GM12878 (cell line): ENCODE data around the gene SNAI1. TPM values are rescaled to one million over a fixed set of nuclear protein-coding genes. Genes with fewer than 3 reads are reported as not detected.

Experiments used
- ATAC-seq: fragments of 200-7000 bp; cut with Tn5 transposase; 3 replicates; pipeline ENCODE4 v1.9.1; 2020; ENCODE audit warnings: mild to moderate bottlenecking, moderate library complexity
- BruUV-seq: library from RNA; stranded (reverse); fragments of 400-500 nt; replicated peaks from 2 replicates; lab custom pipeline; 2021; lab: Mats Ljungman, UMichigan
- CTCF ChIA-PET: fragments of 300-600 bp; sonication (Branson Sonifier 250); formaldehyde crosslinking; extraction: SDS; loops from one replicate; lab custom pipeline; 2021; ENCODE audit warnings: inconsistent platforms; lab: Yijun Ruan, JAX
- POLR2A ChIA-PET: fragments of 350-600 bp; formaldehyde crosslinking; extraction: SDS; loops from one replicate; lab custom pipeline; 2021; ENCODE audit warnings: inconsistent platforms; lab: Charles Lee
- RAD21 ChIA-PET: fragments of 300-600 bp; sonication (Branson Sonifier 250); formaldehyde crosslinking; loops from one replicate; lab custom pipeline; 2023; ENCODE audit warnings: antibody characterized with exemption; ENCODE audit not compliant: unreplicated experiment; lab: Charles Lee
- SMC1A ChIA-PET: fragments of 300-600 bp; sonication (Branson Sonifier 250); formaldehyde crosslinking; loops from one replicate; lab custom pipeline; 2023; ENCODE audit not compliant: unreplicated experiment, uncharacterized antibody; lab: Charles Lee
- DNase-seq: peaks from one replicate; pipeline ENCODE4 v3.0.0-alpha.2; 2011; ENCODE audit warnings: low read depth, low spot score
- FAIRE-seq: peaks from 3 replicates; lab custom pipeline; 2011; peaks lifted over from hg19 to GRCh38; lab: Jason Lieb, UNC
- H2AFZ ChIP-seq: 2 replicates; pipeline ENCODE4 v1.6.0; 2011; ENCODE audit warnings: low read depth, low read length, control low read depth; ENCODE audit not compliant: control insufficient read depth
- H3K27ac ChIP-seq: 2 replicates; pipeline ENCODE4 v1.5.1; 2011; ENCODE audit warnings: control low read depth; ENCODE audit not compliant: control insufficient read depth, insufficient read depth
- H3K27me3 ChIP-seq, 2 experiments: replicated peaks in 1 of 2; 2 replicates each; pipeline versions ENCODE4 v1.6.0 to v1.6.1; 2011; ENCODE audit warnings: low read length in 1 of 2; ENCODE audit not compliant: control insufficient read depth in 2 of 2, insufficient read depth in 2 of 2
- H3K36me3 ChIP-seq, 2 experiments: 2 replicates each; pipeline ENCODE4 v1.5.1; 2011; ENCODE audit warnings: low read length in 1 of 2; ENCODE audit not compliant: control insufficient read depth in 2 of 2, insufficient read depth in 2 of 2
- H3K4me1 ChIP-seq: 2 replicates; pipeline ENCODE4 v1.6.1; 2011; ENCODE audit warnings: mild to moderate bottlenecking, low read length, moderate library complexity, mixed read lengths; ENCODE audit not compliant: control insufficient read depth, insufficient read depth
- H3K4me2 ChIP-seq: 2 replicates; pipeline ENCODE4 v1.6.0; 2011; ENCODE audit warnings: control low read depth; ENCODE audit not compliant: control insufficient read depth, insufficient read depth
- H3K4me3 ChIP-seq: fragments of 200-600 bp; sonication (generic); 2 replicates; pipeline ENCODE4 v1.5.1; 2016
- H3K79me2 ChIP-seq: 2 replicates; pipeline ENCODE4 v1.6.0; 2011; ENCODE audit warnings: low read length; ENCODE audit not compliant: control insufficient read depth, insufficient read depth
- H3K9ac ChIP-seq: 2 replicates; pipeline ENCODE4 v1.8.0; 2011; ENCODE audit warnings: low read length, control low read depth, mixed read lengths; ENCODE audit not compliant: control insufficient read depth, insufficient read depth
- H3K9me3 ChIP-seq: replicated peaks from 3 replicates; pipeline ENCODE4 v1.5.1; 2011; ENCODE audit warnings: mild to moderate bottlenecking, low read length; ENCODE audit not compliant: control insufficient read depth, insufficient read depth
- H4K20me1 ChIP-seq: 2 replicates; pipeline ENCODE4 v1.6.0; 2011; ENCODE audit not compliant: control insufficient read depth, insufficient read depth
- ATF2 ChIP-seq: IDR thresholded peaks from 2 replicates; pipeline ENCODE4 v1.6.1; 2012; ENCODE audit warnings: low read length, inconsistent platforms
- CHD1 ChIP-seq: IDR thresholded peaks from 2 replicates; pipeline ENCODE4 v1.6.1; 2012; ENCODE audit warnings: low read depth, low read length, improper control_type of control experiment
- E2F8 ChIP-seq: fragments of 450-650 bp; IDR thresholded peaks from 2 replicates; pipeline ENCODE4 v1.6.1; 2018; ENCODE audit warnings: mild to moderate bottlenecking, low read depth, moderate library complexity; ENCODE audit not compliant: partially characterized antibody
- HDGF ChIP-seq: fragments of 450-650 bp; IDR thresholded peaks from 2 replicates; pipeline ENCODE4 v1.6.1; 2016; ENCODE audit warnings: antibody characterized with exemption
- MLLT1 ChIP-seq: fragments of 450-650 bp; IDR thresholded peaks from 2 replicates; pipeline ENCODE4 v1.6.1; 2016; ENCODE audit warnings: mild to moderate bottlenecking
- NBN ChIP-seq: fragments of 450-650 bp; IDR thresholded peaks from 2 replicates; pipeline ENCODE4 v1.6.1; 2016
- PAX5 ChIP-seq: IDR thresholded peaks from 2 replicates; pipeline ENCODE4 v1.6.1; 2011; ENCODE audit warnings: low read depth, low read length, borderline replicate concordance
- PRDM15 ChIP-seq: fragments of 450-650 bp; formaldehyde crosslinking; IDR thresholded peaks from 2 replicates; pipeline ENCODE4 v1.4.0; 2020; ENCODE audit warnings: mild to moderate bottlenecking, moderate library complexity
- SMAD1 ChIP-seq: fragments of 450-650 bp; IDR thresholded peaks from 2 replicates; pipeline ENCODE4 v1.6.1; 2018; ENCODE audit warnings: mild to moderate bottlenecking, low read depth; ENCODE audit not compliant: partially characterized antibody
- TARDBP ChIP-seq: IDR thresholded peaks from 2 replicates; pipeline ENCODE4 v1.6.1; 2016; ENCODE audit warnings: borderline replicate concordance
- WGBS: methylation state at CpG from one replicate; pipeline ENCODE4 v1.1.6; 2016; ENCODE audit warnings: low lambda C conversion rate; ENCODE audit not compliant: insufficient replicate concordance, insufficient coverage; ENCODE audit errors: missing lambda C conversion rate; 5-methylcytosine and 5-hydroxymethylcytosine counted together
- in situ Hi-C: fragments of 300-500 bp; cut with MboI; formaldehyde crosslinking; loops from 9 replicates; pipeline ENCODE4 v1.14.3; 2018; ENCODE audit warnings: mixed read lengths
- intact Hi-C: fragments of 100-400 bp; cut with micrococcal nuclease; formaldehyde crosslinking; loops from one replicate; pipeline ENCODE4 v1.14.2; 2022; ENCODE audit not compliant: unreplicated experiment
- polyA plus RNA-seq, 11 experiments: library from polyadenylated mRNA; depleted of rRNA in 4 of 11; unstranded in 6 of 11; stranded (reverse) in 5 of 11; fragments of >200 nt; fragmentation: Nextera tagmentation in 4 of 11; fragmentation: Illumina TruSeq in 1 of 11; extraction: Ambion mirVana in 4 of 11; extraction: Trizol in 1 of 11; gene quantifications; 1 replicate in 1 of 11; 2 replicates in 10 of 11; pipeline versions ENCODE4 v1.2.1 to v1.2.3, GENCODE V29; 2011 to 2016; ENCODE audit warnings: inconsistent platforms in 2 of 11, missing spikeins in 2 of 11, low read depth in 1 of 11
- total RNA-seq, 4 experiments: library from RNA; depleted of rRNA in 3 of 4; stranded (reverse); fragments of >200 nt in 3 of 4; fragmentation: Illumina TruSeq in 1 of 4; extraction: Trizol in 1 of 4; gene quantifications; 2 replicates each; pipeline versions ENCODE4 v1.2.1 to v1.2.3, GENCODE V29; 2013 to 2021

The SNAI1 gene
- total and polyA plus RNA-seq, 10 of the 15 experiments (the other 5 are each of a cell fraction or from before 2014, with no cell fraction given), result 0.11 to 0.79 (median 0.24) TPM; not detected in 2

- ATAC-seq (no peak; the same call in 2 of the 3 replicates), FAIRE-seq (no peak), DNase-seq (no peak)
- no peaks in the 10 kb centered on the region; the same call in 1 of the 2 replicates for H3K4me1 ChIP-seq
- H3K9me3 ChIP-seq, result no peaks in the 10 kb centered on the region
- WGBS, result 33% methylated on average over 20 of the region's 24 CpGs
- H4K20me1 ChIP-seq, result no peaks in the 10 kb centered on the region
- no peak overlapping the region; the same call in 1 of the 2 replicates for H3K9ac ChIP-seq
- intact Hi-C loops, result no loop called here
- no peak for TF ChIP-seq E2F8
- peak; percentile 44; the same call in 1 of the 2 replicates for TF ChIP-seq HDGF
- 0 out of 2 replicates have a peak, but pooled peaks have one; percentile 13 for TF ChIP-seq NBN
- TF ChIP-seq CHD1, result no peak
- TF ChIP-seq ATF2, result no peak
- no peak for TF ChIP-seq SMAD1
- no peak for TF ChIP-seq TARDBP
- TF ChIP-seq PAX5, result no peak
- no peak for TF ChIP-seq PRDM15
- 0 out of 2 replicates have a peak, but pooled peaks have one; percentile 50 for TF ChIP-seq MLLT1
- in situ Hi-C loops, result loop anchor here (5.0 kb wide), 2 partner anchors 89 to 184 kb away; no protein-coding TSS in a partner anchor
- ChIA-PET CTCF (interaction anchor here (2.2 to 14.7 kb wide), 3 partner anchors 16 to 101 kb away, joined by 7 to 369 read pairs (median 52); no protein-coding TSS in a partner anchor), POLR2A (interaction anchor here (0.6 to 0.9 kb wide), 2 partner anchors 13 to 37 kb away, joined by 3 to 4 read pairs; no protein-coding TSS in a partner anchor), SMC1A (interaction anchor here (0.6 to 2.9 kb wide), 2 partner anchors 88 to 90 kb away, joined by 3 to 14 read pairs; no protein-coding TSS in a partner anchor), RAD21 (interaction anchor here (1.0 to 11.4 kb wide), 3 partner anchors 76 to 186 kb away, joined by 3 to 234 read pairs (median 4); no protein-coding TSS in a partner anchor)
- H3K27me3 ChIP-seq, result no peaks in the 10 kb centered on the region
- BruUV-seq, result no TSS peak
- H3K36me3 ChIP-seq, result no peaks in the 10 kb centered on the region
- H3K4me3 ChIP-seq, result peak overlapping the region; percentile 58
- H3K79me2 ChIP-seq, result no peaks in the 10 kb centered on the region
- peak overlapping the region; percentile 83 for H2AFZ ChIP-seq
- no peak overlapping the region for H3K27ac ChIP-seq
- H3K4me2 ChIP-seq, result peak overlapping the region; percentile 97
These were observed 505 bp downstream of the SNAI1 start for GRCh38 chr20:49983123-49983847.
